ENCODE data around the gene COP1. TPM values are rescaled to one million over a fixed set of nuclear protein-coding genes. Genes with fewer than 3 reads are reported as not detected.
"Not testable (repeated sequence)": the region's sequence is repeated elsewhere in the genome, so short reads cannot be mapped to it uniquely, and the experiment has no call there.

COP1 gene
- total and polyA plus RNA-seq, 3 experiments from 2014 or later: 39.7 to 43.0 (median 40.6) TPM

- Mint-ChIP-seq H3K27ac (peak overlapping the region; percentile 80 to 99 (median 94)), H3K4me3 (peak overlapping the region; percentile 97 to 100 (median 99)), H3K4me1 (peaks cover 48 to 62% (median 55%) of the 10 kb centered on the region in 3 donors), H3K36me3 (peaks cover 0 to 15% (median under 1%) of the 10 kb centered on the region in 3 donors), H3K27me3 (peaks cover 0 to 5% of the 10 kb centered on the region in 2 donors), H3K9me3 (no peaks in the 10 kb centered on the region)
- POLR2A ChIA-PET: interaction anchor here (1.3 kb wide), 1 partner anchor 11 kb away, joined by 4 read pairs; no protein-coding TSS in a partner anchor
- Histone ChIP-seq H3K27ac (ENCODE audit: low read depth, low read length) (peak overlapping the region; percentile 86), H3K27me3 (ENCODE audit: insufficient read depth, low read length, poor library complexity, severe bottlenecking) (no peaks in the 10 kb centered on the region), H3K9me3 (ENCODE audit: low read length) (no peaks in the 10 kb centered on the region), H3K4me1 (ENCODE audit: insufficient read depth, low read length) (peaks cover 42% of the 10 kb centered on the region), H3K36me3 (ENCODE audit: insufficient read depth, low read length) (no peaks in the 10 kb centered on the region), H3K4me3 (ENCODE audit: low read length) (peak overlapping the region; percentile 87)
- CTCF ChIA-PET: no interaction called here
- peak in 1 of 5 donors; percentile 0 for DNase-seq
These were observed 803 bp downstream of the COP1 start for GRCh38 chr1:176206006-176206960.

GRCh38 chr1:176205332-176205914, 1.7 kb downstream of the COP1 start:
- no peaks in the 10 kb centered on the region for H3K9me3 Mint-ChIP-seq

GRCh38 chr1:176204655-176205054, 2.4 kb downstream of the COP1 start:
- H3K9me3 Mint-ChIP-seq; CTCF ChIA-PET; DNase-seq; H3K36me3 ChIP-seq (ENCODE audit: insufficient read depth, low read length); H3K27ac ChIP-seq (ENCODE audit: low read depth, low read length); H3K27me3 ChIP-seq (ENCODE audit: insufficient read depth, low read length, poor library complexity, severe bottlenecking); H3K9me3 ChIP-seq (ENCODE audit: low read length); H3K4me3 ChIP-seq (ENCODE audit: low read length); H3K27me3 Mint-ChIP-seq; POLR2A ChIA-PET: not testable (repeated sequence)
- peak overlapping the region; percentile 82 to 99 (median 93) for H3K4me3 Mint-ChIP-seq
- peaks cover 0 to 16% (median 0%) of the 10 kb centered on the region in 3 donors for H3K36me3 Mint-ChIP-seq
- peak overlapping the region in 3 of 8 donors; percentile 23 to 99 (median 84) for H3K27ac Mint-ChIP-seq
- H3K4me1 Mint-ChIP-seq: peaks cover 60 to 75% (median 68%) of the 10 kb centered on the region in 3 donors
- H3K4me1 ChIP-seq (ENCODE audit: insufficient read depth, low read length): peaks cover 49% of the 10 kb centered on the region

More at GRCh38 chr1:176205332-176205914, 1.7 kb downstream of the COP1 start:
- H3K36me3 Mint-ChIP-seq: peaks cover 0 to 16% (median 0%) of the 10 kb centered on the region in 3 donors
- CTCF ChIA-PET: no interaction called here
- H3K4me1 ChIP-seq (ENCODE audit: insufficient read depth, low read length): peaks cover 44% of the 10 kb centered on the region
- peaks cover 0 to 5% of the 10 kb centered on the region in 2 donors for H3K27me3 Mint-ChIP-seq
- H3K36me3 ChIP-seq (ENCODE audit: insufficient read depth, low read length): no peaks in the 10 kb centered on the region
- no peak for DNase-seq
- POLR2A ChIA-PET: interaction anchor here (1.3 kb wide), 1 partner anchor 10 kb away, joined by 4 read pairs; no protein-coding TSS in a partner anchor
- peak overlapping the region; percentile 87 for H3K4me3 ChIP-seq (ENCODE audit: low read length)
- H3K9me3 ChIP-seq (ENCODE audit: low read length): no peaks in the 10 kb centered on the region
- H3K27me3 ChIP-seq (ENCODE audit: insufficient read depth, low read length, poor library complexity, severe bottlenecking): no peaks in the 10 kb centered on the region
- H3K27ac ChIP-seq (ENCODE audit: low read depth, low read length): peak overlapping the region; percentile 86
- H3K4me3 Mint-ChIP-seq: peak overlapping the region; percentile 82 to 99 (median 93)
- H3K4me1 Mint-ChIP-seq: peaks cover 52 to 67% (median 60%) of the 10 kb centered on the region in 3 donors
- peak overlapping the region; percentile 4 to 99 (median 90) for H3K27ac Mint-ChIP-seq

GRCh38 chr1:176203735-176204134, 3.4 kb downstream of the COP1 start:
- no peak for DNase-seq
- no peaks in the 10 kb centered on the region for H3K27me3 ChIP-seq (ENCODE audit: insufficient read depth, low read length, poor library complexity, severe bottlenecking)
- H3K4me1 ChIP-seq (ENCODE audit: insufficient read depth, low read length): peaks cover 49% of the 10 kb centered on the region
- H3K9me3 ChIP-seq (ENCODE audit: low read length): no peaks in the 10 kb centered on the region
- Mint-ChIP-seq H3K36me3 (peaks cover 0 to 16% (median 0%) of the 10 kb centered on the region in 3 donors), H3K4me3 (peak overlapping the region in 3 of 7 donors; percentile 3 to 63 (median 36)), H3K9me3 (no peaks in the 10 kb centered on the region), H3K4me1 (peaks cover 64 to 84% (median 77%) of the 10 kb centered on the region in 3 donors), H3K27me3 (peaks cover 0 to 5% of the 10 kb centered on the region in 2 donors), H3K27ac (no peak overlapping the region)
- no peaks in the 10 kb centered on the region for H3K36me3 ChIP-seq (ENCODE audit: insufficient read depth, low read length)
- CTCF ChIA-PET: no interaction called here
- no peak overlapping the region for H3K4me3 ChIP-seq (ENCODE audit: low read length)
- POLR2A ChIA-PET: no interaction called here
- no peak overlapping the region for H3K27ac ChIP-seq (ENCODE audit: low read depth, low read length)

- Mint-ChIP-seq H3K36me3 (peaks cover 0 to 12% (median 0%) of the 10 kb centered on the region in 3 donors), H3K9me3 (no peaks in the 10 kb centered on the region), H3K4me3 (peak overlapping the region in 1 of 7 donors; percentile 27), H3K27ac (peak overlapping the region in 1 of 8 donors; percentile 66), H3K4me1 (peaks cover 66 to 90% (median 88%) of the 10 kb centered on the region in 3 donors), H3K27me3 (no peaks in the 10 kb centered on the region)
- DNase-seq: no peak
- Histone ChIP-seq H3K9me3 (ENCODE audit: low read length) (no peaks in the 10 kb centered on the region), H3K4me3 (ENCODE audit: low read length) (no peak overlapping the region), H3K27ac (ENCODE audit: low read depth, low read length) (no peak overlapping the region), H3K36me3 (ENCODE audit: insufficient read depth, low read length) (no peaks in the 10 kb centered on the region), H3K4me1 (ENCODE audit: insufficient read depth, low read length) (peaks cover 47% of the 10 kb centered on the region), H3K27me3 (ENCODE audit: insufficient read depth, low read length, poor library complexity, severe bottlenecking) (no peaks in the 10 kb centered on the region)
- ChIA-PET CTCF (no interaction called here), POLR2A (no interaction called here)
These were observed 5.5 kb downstream of the COP1 start for GRCh38 chr1:176201568-176201967.

GRCh38 chr1:176199707-176200106, 7.4 kb downstream of the COP1 start:
- peaks cover 69 to 92% (median 90%) of the 10 kb centered on the region in 3 donors for H3K4me1 Mint-ChIP-seq
- ChIA-PET POLR2A (no interaction called here), CTCF (no interaction called here)
- DNase-seq: no peak
- no peaks in the 10 kb centered on the region for H3K36me3 ChIP-seq (ENCODE audit: insufficient read depth, low read length)
- no peaks in the 10 kb centered on the region for H3K9me3 ChIP-seq (ENCODE audit: low read length)
- no peak overlapping the region for H3K27ac ChIP-seq (ENCODE audit: low read depth, low read length)
- H3K27ac Mint-ChIP-seq: no peak overlapping the region
- no peaks in the 10 kb centered on the region for H3K9me3 Mint-ChIP-seq
- H3K36me3 Mint-ChIP-seq: peaks cover 0 to 8% (median 0%) of the 10 kb centered on the region in 3 donors
- peaks cover 40% of the 10 kb centered on the region for H3K4me1 ChIP-seq (ENCODE audit: insufficient read depth, low read length)
- H3K27me3 Mint-ChIP-seq: no peaks in the 10 kb centered on the region
- H3K27me3 ChIP-seq (ENCODE audit: insufficient read depth, low read length, poor library complexity, severe bottlenecking): no peaks in the 10 kb centered on the region
- peak overlapping the region in 2 of 7 donors; percentile 20 to 24 for H3K4me3 Mint-ChIP-seq
- H3K4me3 ChIP-seq (ENCODE audit: low read length): no peak overlapping the region

- Mint-ChIP-seq H3K27me3 (no peaks in the 10 kb centered on the region), H3K27ac (no peak overlapping the region), H3K9me3 (no peaks in the 10 kb centered on the region), H3K36me3 (peaks cover 0 to 8% (median 3%) of the 10 kb centered on the region in 3 donors), H3K4me3 (peak overlapping the region in 2 of 7 donors; percentile 5 to 9), H3K4me1 (peaks cover 71 to 92% (median 90%) of the 10 kb centered on the region in 3 donors)
- no peaks in the 10 kb centered on the region for H3K9me3 ChIP-seq (ENCODE audit: low read length)
- peaks cover 27% of the 10 kb centered on the region for H3K4me1 ChIP-seq (ENCODE audit: insufficient read depth, low read length)
- H3K4me3 ChIP-seq (ENCODE audit: low read length): no peak overlapping the region
- H3K27ac ChIP-seq (ENCODE audit: low read depth, low read length): no peak overlapping the region
- no peaks in the 10 kb centered on the region for H3K27me3 ChIP-seq (ENCODE audit: insufficient read depth, low read length, poor library complexity, severe bottlenecking)
- ChIA-PET CTCF (no interaction called here), POLR2A (no interaction called here)
- no peaks in the 10 kb centered on the region for H3K36me3 ChIP-seq (ENCODE audit: insufficient read depth, low read length)
- DNase-seq: no peak
These were observed 8.7 kb downstream of the COP1 start for GRCh38 chr1:176198413-176198812.

Data from CD8-positive, alpha-beta memory T cell (primary cell).